ENCODE measurements around the gene RERG.

The RERG gene

GRCh38 chr12:15220915-15221885, at the start of gene RERG:
TSS of gene RERG (minus strand) at chr12:15221417. CDS start at chr12:15217489, 3,928 bp downstream.
- TF ChIP-seq CTCF (IDR thresholded peaks at IDR 0.05) (peak; percentile 100), ZFX (IDR thresholded peaks at IDR 0.05; ENCODE audit: borderline replicate concordance) (no peak)
- peak within 1 kb of the TSS; percentile 78 for H3K27ac ChIP-seq

GRCh38 chr12:15270591-15270990, 49.4 kb upstream of the RERG start:
- H3K27ac ChIP-seq: no peak overlapping the region
- TF ChIP-seq CTCF (IDR thresholded peaks at IDR 0.05) (no peak), ZFX (IDR thresholded peaks at IDR 0.05; ENCODE audit: borderline replicate concordance) (no peak)

GRCh38 chr12:15268927-15269552, 47.8 kb upstream of the RERG start:
- TF ChIP-seq CTCF (IDR thresholded peaks at IDR 0.05): peak; percentile 99
- no peak for TF ChIP-seq ZFX (IDR thresholded peaks at IDR 0.05; ENCODE audit: borderline replicate concordance)
- H3K27ac ChIP-seq: no peak overlapping the region

GRCh38 chr12:15268309-15268708, 47.1 kb upstream of the RERG start:
- H3K27ac ChIP-seq: no peak overlapping the region
- TF ChIP-seq ZFX (IDR thresholded peaks at IDR 0.05; ENCODE audit: borderline replicate concordance) (no peak), CTCF (IDR thresholded peaks at IDR 0.05) (no peak)

GRCh38 chr12:15265875-15266274, 44.7 kb upstream of the RERG start:
- no peak overlapping the region for H3K27ac ChIP-seq
- TF ChIP-seq ZFX (IDR thresholded peaks at IDR 0.05; ENCODE audit: borderline replicate concordance) (no peak), CTCF (IDR thresholded peaks at IDR 0.05) (no peak)

GRCh38 chr12:15256761-15257160, 35.5 kb upstream of the RERG start:
- TF ChIP-seq CTCF (IDR thresholded peaks at IDR 0.05): no peak
- no peak for TF ChIP-seq ZFX (IDR thresholded peaks at IDR 0.05; ENCODE audit: borderline replicate concordance)
- no peak overlapping the region for H3K27ac ChIP-seq

GRCh38 chr12:15253990-15254389, 32.8 kb upstream of the RERG start:
- H3K27ac ChIP-seq: no peak overlapping the region
- TF ChIP-seq ZFX (IDR thresholded peaks at IDR 0.05; ENCODE audit: borderline replicate concordance) (no peak), CTCF (IDR thresholded peaks at IDR 0.05) (no peak)
